Measurements from ENCODE around the gene TMEM42. TPM values are rescaled to one million over a fixed set of nuclear protein-coding genes. Genes with fewer than 3 reads are reported as not detected.

Gene TMEM42
- total and polyA plus RNA-seq, 2 of the 8 experiments (the other 6 are each of a cell fraction or from before 2014, with no cell fraction given) = 11.2 to 41.4 TPM

GRCh38 chr3:44870375-44871061, 8.8 kb downstream of the TMEM42 start:
- no peak overlapping the region for H3K4ac ChIP-seq (replicated peaks; ENCODE audit: insufficient read length, low read depth, low read length)
- H2AFZ ChIP-seq (ENCODE audit: low read length) = no peak overlapping the region
- no peak overlapping the region for H3K4me3 ChIP-seq (ENCODE audit: extremely low read depth in 1 of 4, insufficient read depth in 2 of 4, low read depth in 3 of 4, low read length in 4 of 4)
- no peak overlapping the region for H3K27ac ChIP-seq (ENCODE audit: low read depth, low read length)
- no peak overlapping the region for H2BK20ac ChIP-seq (ENCODE audit: low read length)
- no peaks in the 10 kb centered on the region for H3K27me3 ChIP-seq (replicated peaks in 1 of 4; ENCODE audit: control insufficient read depth in 3 of 4, extremely low read depth in 1 of 4, insufficient read depth in 3 of 4, low read length in 3 of 4)
- WGBS, 2 experiments (ENCODE audit: extremely low coverage in 1 of 2, insufficient coverage in 1 of 2, insufficient read length in 1 of 2, insufficient replicate concordance in 2 of 2, low coverage in 1 of 2, low lambda C conversion rate in 2 of 2, missing lambda C conversion rate in 1 of 2) = 88% methylated on average over 8 of the region's 8 CpGs; no CpG with 5 or more reads in 1 of the 2 experiments
- no peak overlapping the region for H2BK5ac ChIP-seq (ENCODE audit: low read depth, low read length)
- no peaks in the 10 kb centered on the region for H3K4me1 ChIP-seq (replicated peaks in 1 of 4; ENCODE audit: control insufficient read depth in 3 of 4, insufficient read depth in 4 of 4, low read length in 3 of 4)
- no peak overlapping the region for H4K91ac ChIP-seq (replicated peaks; ENCODE audit: insufficient read length, low read length)
- peaks cover 0 to 2% of the 10 kb centered on the region in 2 experiments for H4K20me1 ChIP-seq (replicated peaks in 1 of 2; ENCODE audit: control insufficient read depth in 1 of 2, insufficient read depth in 2 of 2, low read length in 2 of 2)
- H3K14ac ChIP-seq (ENCODE audit: insufficient read length) = no peak overlapping the region
- no peaks in the 10 kb centered on the region for H3K79me2 ChIP-seq (ENCODE audit: control insufficient read depth in 1 of 2, insufficient read depth in 2 of 2, low read length in 2 of 2)
- H2BK15ac ChIP-seq (ENCODE audit: low read length) = no peak overlapping the region
- no peak overlapping the region for H4K5ac ChIP-seq (ENCODE audit: insufficient read length, low read depth, low read length)
- no peaks in the 10 kb centered on the region for H3K23me2 ChIP-seq (ENCODE audit: low read depth, low read length)
- no peak overlapping the region for H4K8ac ChIP-seq (ENCODE audit: extremely low read depth, insufficient read depth, low read length)
- H3K9ac ChIP-seq (replicated peaks in 1 of 4; ENCODE audit: extremely low read depth in 1 of 4, low read depth in 3 of 4, low read length in 3 of 4) = no peak overlapping the region
- DNase-seq (ENCODE audit: low read depth in 1 of 2, low spot score in 2 of 2) (no peak), FAIRE-seq (no peak)
- CTCF ChIA-PET (ENCODE audit: partially characterized antibody) = interaction anchor here (3.9 kb wide), 1 partner anchor 13 kb away, joined by 17 read pairs; no protein-coding TSS in a partner anchor
- POLR2A ChIA-PET (ENCODE audit: partially characterized antibody) = no interaction called here
- H2BK120ac ChIP-seq (replicated peaks; ENCODE audit: low read depth, low read length) = no peak overlapping the region
- no peak overlapping the region for H3K18ac ChIP-seq (ENCODE audit: extremely low read depth, low read length)
- no peak overlapping the region for H3K4me2 ChIP-seq (ENCODE audit: insufficient read depth in 1 of 2, low read depth in 2 of 2, low read length in 2 of 2)
- no peak overlapping the region for H2BK12ac ChIP-seq (ENCODE audit: low read depth, low read length)
- no peaks in the 10 kb centered on the region for H3K79me1 ChIP-seq (ENCODE audit: low read depth, low read length)
- H3K9me3 ChIP-seq (ENCODE audit: insufficient read depth in 2 of 2, low read depth in 1 of 2, low read length in 1 of 2) = no peaks in the 10 kb centered on the region
- H2AK5ac ChIP-seq (ENCODE audit: low read depth, low read length) = no peak overlapping the region
- H3K36me3 ChIP-seq (ENCODE audit: control insufficient read depth in 2 of 4, insufficient read depth in 4 of 4, low read length in 3 of 4) = no peaks in the 10 kb centered on the region
- no peak overlapping the region for H3K56ac ChIP-seq (replicated peaks; ENCODE audit: insufficient read length, low read depth, low read length)
- no peak overlapping the region for H3K23ac ChIP-seq (ENCODE audit: insufficient read length)
- TF ChIP-seq MAX (IDR thresholded peaks at IDR 0.05) (no peak), TBP (IDR thresholded peaks at IDR 0.05; ENCODE audit: low read depth, low read length) (no peak), CHD2 (IDR thresholded peaks at IDR 0.05; ENCODE audit: low read length) (no peak), SP4 (IDR thresholded peaks at IDR 0.05; ENCODE audit: low read length) (no peak), EP300 (IDR thresholded peaks at IDR 0.05; ENCODE audit: borderline replicate concordance in 1 of 2, low read depth in 2 of 2, low read length in 2 of 2) (no peak), PHF8 (conservative IDR thresholded peaks at IDR 0.05; ENCODE audit: low read depth, low read length) (no peak)

Measured in H1 (cell line).